Kidney epithelial cell (primary cell): Measurements from ENCODE around the gene TNIP1. TPM values are rescaled to one million over a fixed set of nuclear protein-coding genes. Genes with fewer than 3 reads are reported as not detected.

ENCODE experiments used
- DNase-seq: peaks from one replicate; pipeline ENCODE4 v3.0.0-alpha.2; 2010; ENCODE audit warnings: low read depth
- H3K27me3 ChIP-seq: 2 replicates; pipeline ENCODE4 v1.6.0; 2011; ENCODE audit warnings: low read length; ENCODE audit not compliant: control insufficient read depth, insufficient read depth
- H3K36me3 ChIP-seq: 2 replicates; pipeline ENCODE4 v1.5.1; 2011; ENCODE audit warnings: low read length; ENCODE audit not compliant: control insufficient read depth, insufficient read depth
- H3K4me3 ChIP-seq: 2 replicates; pipeline ENCODE4 v1.5.1; 2011; ENCODE audit warnings: low read depth, mild to moderate bottlenecking, control low read depth, low read length
- total RNA-seq: library from RNA; depleted of rRNA; stranded (reverse); fragments of >200 nt; gene quantifications from 2 replicates; pipeline ENCODE4 v1.2.3, GENCODE V29; 2015
- TF ChIP-seq, protein P1 (sequence below): IDR thresholded peaks from 2 replicates; pipeline ENCODE4 v1.5.1; 2011; ENCODE audit warnings: mild to moderate bottlenecking, moderate library complexity, low read length, control low read depth, inconsistent platforms; ENCODE audit not compliant: insufficient read depth, poor library complexity, severe bottlenecking

TNIP1 gene
- total RNA-seq, 1 donor from 2014 or later = 454 TPM

DNA sequence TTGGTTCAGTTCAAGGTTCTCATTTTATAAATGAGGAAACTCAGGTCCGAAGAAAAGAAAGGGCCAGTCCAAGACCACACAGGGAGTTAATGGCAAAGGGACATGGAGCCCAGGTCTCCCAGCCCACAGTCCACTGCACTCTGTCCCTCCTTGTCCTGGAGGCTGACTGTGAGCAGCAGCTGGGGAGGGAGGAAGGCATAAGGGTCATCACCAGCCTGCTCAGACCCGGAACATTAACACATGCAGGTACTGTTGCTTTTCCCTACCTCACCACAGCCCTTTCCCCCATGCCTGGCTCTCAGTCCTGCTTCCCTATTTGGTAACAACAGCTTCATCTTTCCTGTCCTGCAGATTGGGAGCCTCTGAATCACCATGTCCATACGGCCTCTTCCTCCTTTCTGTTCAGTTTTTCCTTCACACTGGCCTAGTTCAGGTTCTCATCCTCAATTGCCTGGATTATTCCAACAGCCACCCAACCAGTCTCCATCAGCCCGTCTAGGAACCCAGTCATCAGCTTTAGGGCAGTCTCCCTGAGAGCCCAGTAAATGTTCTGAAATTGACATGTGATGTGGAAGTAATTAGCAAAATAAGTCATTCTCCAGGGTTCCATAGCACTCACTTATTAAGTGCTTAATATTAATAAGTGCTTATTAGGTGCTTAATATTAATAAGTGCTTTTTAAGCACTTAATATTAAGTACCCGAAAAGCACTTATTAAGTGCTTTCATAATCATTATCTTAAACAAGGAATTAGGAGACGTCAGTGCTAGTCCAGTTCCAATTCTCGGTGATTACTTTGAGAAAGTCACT lies 56.2 kb downstream of the TNIP1 start:
- Histone ChIP-seq H3K4me3 (no peak overlapping the region), H3K27me3 (no peaks in the 10 kb centered on the region), H3K36me3 (peaks cover 4% of the 10 kb centered on the region)
- TF ChIP-seq, protein P1, sequence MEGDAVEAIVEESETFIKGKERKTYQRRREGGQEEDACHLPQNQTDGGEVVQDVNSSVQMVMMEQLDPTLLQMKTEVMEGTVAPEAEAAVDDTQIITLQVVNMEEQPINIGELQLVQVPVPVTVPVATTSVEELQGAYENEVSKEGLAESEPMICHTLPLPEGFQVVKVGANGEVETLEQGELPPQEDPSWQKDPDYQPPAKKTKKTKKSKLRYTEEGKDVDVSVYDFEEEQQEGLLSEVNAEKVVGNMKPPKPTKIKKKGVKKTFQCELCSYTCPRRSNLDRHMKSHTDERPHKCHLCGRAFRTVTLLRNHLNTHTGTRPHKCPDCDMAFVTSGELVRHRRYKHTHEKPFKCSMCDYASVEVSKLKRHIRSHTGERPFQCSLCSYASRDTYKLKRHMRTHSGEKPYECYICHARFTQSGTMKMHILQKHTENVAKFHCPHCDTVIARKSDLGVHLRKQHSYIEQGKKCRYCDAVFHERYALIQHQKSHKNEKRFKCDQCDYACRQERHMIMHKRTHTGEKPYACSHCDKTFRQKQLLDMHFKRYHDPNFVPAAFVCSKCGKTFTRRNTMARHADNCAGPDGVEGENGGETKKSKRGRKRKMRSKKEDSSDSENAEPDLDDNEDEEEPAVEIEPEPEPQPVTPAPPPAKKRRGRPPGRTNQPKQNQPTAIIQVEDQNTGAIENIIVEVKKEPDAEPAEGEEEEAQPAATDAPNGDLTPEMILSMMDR = no peak
- no peak for DNase-seq

DNA sequence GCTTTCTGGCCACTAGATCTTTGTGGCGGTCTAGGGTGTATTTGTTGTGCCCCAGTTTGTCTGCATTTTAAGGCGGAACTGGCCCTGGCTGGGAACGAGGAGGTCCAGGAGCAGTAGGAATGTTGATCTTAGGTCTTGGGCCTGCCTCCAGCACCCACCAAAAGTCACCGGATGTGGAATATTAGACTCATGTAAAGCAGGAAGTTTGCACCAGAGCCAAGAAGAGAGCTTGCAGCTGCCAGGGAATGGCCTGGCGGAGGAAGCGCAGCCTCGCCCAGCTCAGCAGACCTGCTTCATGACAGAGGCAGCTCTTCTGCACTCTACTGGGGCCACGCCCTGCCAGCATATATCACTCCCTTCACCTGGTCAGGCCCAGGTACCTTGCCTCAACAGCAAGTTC lies 57.2 kb downstream of the TNIP1 start:
- TF ChIP-seq, protein P1 = no peak
- peaks cover 4% of the 10 kb centered on the region for H3K36me3 ChIP-seq
- no peak overlapping the region for H3K4me3 ChIP-seq
- no peak for DNase-seq
- H3K27me3 ChIP-seq = no peaks in the 10 kb centered on the region

DNA sequence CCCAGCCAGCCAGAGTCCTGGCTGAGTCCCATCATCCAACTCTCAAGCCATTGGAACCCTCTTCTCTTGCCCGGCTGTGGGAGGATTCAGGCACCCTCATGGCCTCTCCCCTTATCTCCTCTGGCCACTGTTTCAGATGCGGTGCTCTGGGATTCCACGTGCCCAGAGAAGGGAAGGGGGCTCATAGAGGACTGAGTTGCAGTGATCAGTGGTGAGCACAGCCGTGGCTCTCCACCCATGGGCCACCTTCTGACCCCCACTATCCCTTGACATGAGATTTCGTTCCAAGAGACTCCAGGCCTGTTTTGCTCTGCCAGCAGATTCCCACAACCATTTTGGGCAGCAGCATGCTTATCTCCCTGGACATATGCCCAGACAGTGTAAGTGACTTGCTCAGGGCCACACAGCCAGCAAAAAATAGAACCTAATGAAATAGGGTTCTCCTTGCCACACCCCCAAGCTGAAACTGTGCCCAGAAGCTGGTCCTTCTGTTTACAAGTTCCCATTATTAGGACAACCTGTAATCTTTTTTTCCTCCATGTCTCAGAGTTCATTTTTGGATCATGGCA lies 57.7 kb downstream of the TNIP1 start:
- H3K4me3 ChIP-seq = no peak overlapping the region
- H3K36me3 ChIP-seq = peaks cover 3% of the 10 kb centered on the region
- TF ChIP-seq, protein P1 = no peak
- DNase-seq = no peak
- H3K27me3 ChIP-seq = no peaks in the 10 kb centered on the region

DNA sequence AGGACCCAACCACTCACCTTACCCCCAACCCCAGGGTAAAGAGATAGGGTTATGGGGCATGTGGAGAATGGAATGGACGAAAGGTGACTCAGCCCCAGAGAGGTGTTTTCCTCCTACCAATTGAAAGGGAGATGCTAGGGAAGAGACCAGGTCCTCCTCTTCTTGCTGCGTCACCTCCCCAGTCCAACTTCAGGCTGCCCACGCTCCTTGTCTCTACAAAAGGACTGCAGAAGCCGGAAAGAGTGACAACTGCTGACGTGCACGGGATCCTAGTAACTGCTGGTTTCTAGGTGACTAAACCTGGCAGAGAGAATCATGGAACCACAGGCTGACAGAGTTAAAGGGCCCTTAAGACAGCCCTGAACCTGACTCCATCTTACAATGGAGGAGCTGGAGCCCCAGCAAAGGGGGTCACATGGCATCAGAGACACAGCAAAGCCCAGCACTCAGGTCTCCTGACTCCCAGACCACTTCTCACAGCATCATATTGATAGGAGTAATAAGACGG lies 58.3 kb downstream of the TNIP1 start:
- TF ChIP-seq, protein P1 = no peak

DNA sequence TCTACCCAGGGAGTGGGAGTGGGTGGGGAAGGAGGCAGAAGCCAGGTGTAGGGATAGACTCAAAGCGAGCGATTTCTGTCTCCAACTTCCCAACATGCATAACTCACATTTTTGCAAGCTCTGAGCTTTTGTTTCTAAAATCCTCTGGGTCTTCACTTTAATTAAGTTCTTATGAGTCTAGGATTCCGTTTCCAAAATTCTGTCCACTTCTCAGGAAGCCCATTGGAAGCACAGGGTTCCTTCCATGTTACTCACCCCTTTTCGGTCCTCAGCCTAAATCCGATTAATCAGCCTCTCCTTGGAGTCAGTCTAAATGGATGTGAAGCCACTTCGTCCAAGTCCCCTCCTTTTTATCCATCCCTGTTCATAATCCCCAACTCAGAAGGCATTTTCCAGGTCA lies 59.1 kb downstream of the TNIP1 start:
- Histone ChIP-seq H3K27me3 (no peaks in the 10 kb centered on the region), H3K4me3 (no peak overlapping the region), H3K36me3 (peaks cover 2% of the 10 kb centered on the region)
- TF ChIP-seq, protein P1 = no peak
- DNase-seq = no peak

More for the DNA sequence above, 58.3 kb downstream of the TNIP1 start:
- Histone ChIP-seq H3K4me3 (no peak overlapping the region), H3K36me3 (peaks cover 2% of the 10 kb centered on the region), H3K27me3 (no peaks in the 10 kb centered on the region)
- no peak for DNase-seq
